ENCODE measurements around the gene NR2F1-AS1.

DNA sequence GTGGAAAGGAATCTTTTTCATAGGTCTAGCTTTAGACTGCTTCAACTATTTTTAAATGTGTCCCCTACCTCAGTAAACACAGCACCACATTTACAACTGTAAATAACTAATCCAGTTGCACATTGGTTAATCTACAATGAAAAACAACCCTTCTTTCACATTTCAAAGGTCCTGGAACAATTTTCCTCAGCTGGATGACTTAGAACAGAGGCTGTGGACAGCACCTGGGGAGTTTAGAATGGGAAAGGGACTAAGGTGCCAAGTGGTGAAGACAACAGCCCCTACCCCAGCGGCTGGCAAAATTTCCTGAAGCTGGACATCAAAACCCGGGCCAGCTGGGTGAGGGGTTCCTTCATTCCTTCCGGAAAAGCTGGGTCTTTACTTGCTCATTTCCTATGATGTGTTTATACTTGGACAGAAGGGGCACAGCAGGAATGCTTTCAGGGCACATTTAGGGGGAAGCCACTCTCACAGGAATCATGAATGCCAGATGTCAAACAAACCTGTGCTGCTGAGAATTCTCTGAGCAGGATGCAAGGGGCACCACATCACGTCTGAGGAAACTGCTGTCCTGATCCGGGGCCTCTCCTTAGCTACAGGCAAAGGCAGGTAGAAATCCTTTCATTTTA, 158.3 kb downstream of the NR2F1-AS1 start:
- TF ChIP-seq, protein P1, sequence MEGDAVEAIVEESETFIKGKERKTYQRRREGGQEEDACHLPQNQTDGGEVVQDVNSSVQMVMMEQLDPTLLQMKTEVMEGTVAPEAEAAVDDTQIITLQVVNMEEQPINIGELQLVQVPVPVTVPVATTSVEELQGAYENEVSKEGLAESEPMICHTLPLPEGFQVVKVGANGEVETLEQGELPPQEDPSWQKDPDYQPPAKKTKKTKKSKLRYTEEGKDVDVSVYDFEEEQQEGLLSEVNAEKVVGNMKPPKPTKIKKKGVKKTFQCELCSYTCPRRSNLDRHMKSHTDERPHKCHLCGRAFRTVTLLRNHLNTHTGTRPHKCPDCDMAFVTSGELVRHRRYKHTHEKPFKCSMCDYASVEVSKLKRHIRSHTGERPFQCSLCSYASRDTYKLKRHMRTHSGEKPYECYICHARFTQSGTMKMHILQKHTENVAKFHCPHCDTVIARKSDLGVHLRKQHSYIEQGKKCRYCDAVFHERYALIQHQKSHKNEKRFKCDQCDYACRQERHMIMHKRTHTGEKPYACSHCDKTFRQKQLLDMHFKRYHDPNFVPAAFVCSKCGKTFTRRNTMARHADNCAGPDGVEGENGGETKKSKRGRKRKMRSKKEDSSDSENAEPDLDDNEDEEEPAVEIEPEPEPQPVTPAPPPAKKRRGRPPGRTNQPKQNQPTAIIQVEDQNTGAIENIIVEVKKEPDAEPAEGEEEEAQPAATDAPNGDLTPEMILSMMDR (IDR thresholded peaks at IDR 0.05 in 4 of 5, conservative IDR thresholded peaks at IDR 0.05 in 1 of 5) = no peak
- no peak for TF ChIP-seq POLR2A (IDR thresholded peaks at IDR 0.05)

Measured in gastrocnemius medialis (tissue), 4 donors.